Kidney (tissue), 14 donors: ENCODE results near the gene KRT13. TPM values are rescaled to one million over a fixed set of nuclear protein-coding genes. Genes with fewer than 3 reads are reported as not detected.
A peak's percentile ranks its signal among the peaks of the same experiment; 100 is the strongest.
"Not testable (repeated sequence)": the region's sequence is repeated elsewhere in the genome, so short reads cannot be mapped to it uniquely, and the experiment has no call there.

Experiments used
- DNase-seq, 5 donors: peaks; one replicate each; pipeline ENCODE4 v3.0.0-alpha.2; 2013 to 2020
- FAIRE-seq: peaks from 2 replicates; lab custom pipeline; 2012; peaks lifted over from hg19 to GRCh38; lab: Jason Lieb, UNC
- H3K27ac ChIP-seq, 2 donors: one replicate each; pipeline ENCODE4 v1.7.0; 2013; ENCODE audit warnings: low read depth in 2 of 2, low read length in 2 of 2, inconsistent platforms in 1 of 2
- H3K27me3 ChIP-seq: one replicate; pipeline ENCODE4 v1.7.1; 2013; ENCODE audit warnings: low read length, inconsistent platforms; ENCODE audit not compliant: control insufficient read depth, insufficient read depth
- H3K36me3 ChIP-seq, 3 donors: one replicate each; pipeline versions ENCODE4 v1.7.0 to v1.7.1; 2013; ENCODE audit warnings: low read length in 3 of 3, control low read depth in 1 of 3, inconsistent platforms in 1 of 3; ENCODE audit not compliant: insufficient read depth in 3 of 3, control insufficient read depth in 2 of 3
- H3K4me1 ChIP-seq, 3 donors: one replicate each; pipeline versions ENCODE4 v1.7.0 to v1.7.1; 2013; ENCODE audit warnings: low read length in 3 of 3, inconsistent platforms in 1 of 3, low read depth in 1 of 3; ENCODE audit not compliant: control insufficient read depth in 2 of 3, insufficient read depth in 2 of 3
- H3K4me3 ChIP-seq, 3 donors: one replicate each; pipeline versions ENCODE4 v1.7.0 to v1.8.1; 2013; ENCODE audit warnings: low read length in 3 of 3, control low read depth in 1 of 3, inconsistent platforms in 1 of 3
- H3K9ac ChIP-seq, 3 donors: one replicate each; pipeline versions ENCODE4 v1.7.0 to v1.7.1; 2013; ENCODE audit warnings: low read length in 3 of 3, control low read depth in 1 of 3, inconsistent platforms in 1 of 3
- H3K9me3 ChIP-seq, 3 donors: one replicate each; pipeline versions ENCODE4 v1.7.0 to v1.7.1; 2013; ENCODE audit warnings: low read length in 3 of 3, control low read depth in 1 of 3, inconsistent platforms in 1 of 3; ENCODE audit not compliant: control insufficient read depth in 2 of 3, insufficient read depth in 1 of 3
- intact Hi-C: fragments of 100-400 bp; cut with DNase I; formaldehyde crosslinking; loops from one replicate; pipeline ENCODE4 v1.11.1; 2022
- polyA plus RNA-seq: library from polyadenylated mRNA; stranded (reverse); fragments of 350-450 nt; fragmentation: Illumina TruSeq; extraction: RNeasy Lipid Tissue Mini Kit (QIAGEN cat#74804); gene quantifications from one replicate; pipeline ENCODE4 v1.2.3, GENCODE V29; 2014; ENCODE audit warnings: low read depth, low replicate concordance; ENCODE audit not compliant: insufficient read depth
- total RNA-seq: library from RNA; stranded (reverse); fragmentation: NEBNext Ultra II Directional; extraction: Animal tissue kit (Norgen Biotek cat#: 25700); gene quantifications from one replicate; pipeline ENCODE4 v1.2.1, GENCODE V29; 2021
- TF ChIP-seq, protein P1 (sequence below): IDR thresholded peaks from 3 replicates; pipeline ENCODE4 v1.5.1; 2012; ENCODE audit warnings: mild to moderate bottlenecking, moderate library complexity, borderline replicate concordance; ENCODE audit not compliant: insufficient read depth; ENCODE audit errors: extremely low read depth
- donor health status: control.
- donor health status: control.
- donor health status: control.
- donor health status: control.
- donor health status: control.
- donor health status: DM: yes; HTN: yes; CAD: no.
- donor health status: Normal renal cell carcinoma (clear cell type).

KRT13 gene
- total and polyA plus RNA-seq, 2 donors from 2014 or later, result not detected

- peak in 4 of 5 donors; percentile 76 to 90 (median 81) for DNase-seq
- peak overlapping the region in 1 of 2 donors; percentile 60 for H3K27ac ChIP-seq
Measured at GRCh38 chr17:41544491-41544892, 39.1 kb upstream of the KRT13 start.

GRCh38 chr17:41542786-41543185 lies 37.4 kb upstream of the KRT13 start:
- H3K9me3 ChIP-seq, H3K9ac ChIP-seq, H3K4me1 ChIP-seq, DNase-seq, H3K27ac ChIP-seq, H3K36me3 ChIP-seq, FAIRE-seq, H3K27me3 ChIP-seq, intact Hi-C loops, H3K4me3 ChIP-seq: not testable (repeated sequence)

More at GRCh38 chr17:41544491-41544892, 39.1 kb upstream of the KRT13 start:
- intact Hi-C loops, result no loop called here
- Histone ChIP-seq H3K27me3 (no peaks in the 10 kb centered on the region), H3K4me1 (peaks cover 0 to 12% (median 12%) of the 10 kb centered on the region in 3 donors), H3K9ac (no peak overlapping the region), H3K36me3 (no peaks in the 10 kb centered on the region), H3K4me3 (no peak overlapping the region), H3K9me3 (peaks cover 0 to 5% (median 0%) of the 10 kb centered on the region in 3 donors)
- FAIRE-seq, result no peak
- TF ChIP-seq, protein P1, sequence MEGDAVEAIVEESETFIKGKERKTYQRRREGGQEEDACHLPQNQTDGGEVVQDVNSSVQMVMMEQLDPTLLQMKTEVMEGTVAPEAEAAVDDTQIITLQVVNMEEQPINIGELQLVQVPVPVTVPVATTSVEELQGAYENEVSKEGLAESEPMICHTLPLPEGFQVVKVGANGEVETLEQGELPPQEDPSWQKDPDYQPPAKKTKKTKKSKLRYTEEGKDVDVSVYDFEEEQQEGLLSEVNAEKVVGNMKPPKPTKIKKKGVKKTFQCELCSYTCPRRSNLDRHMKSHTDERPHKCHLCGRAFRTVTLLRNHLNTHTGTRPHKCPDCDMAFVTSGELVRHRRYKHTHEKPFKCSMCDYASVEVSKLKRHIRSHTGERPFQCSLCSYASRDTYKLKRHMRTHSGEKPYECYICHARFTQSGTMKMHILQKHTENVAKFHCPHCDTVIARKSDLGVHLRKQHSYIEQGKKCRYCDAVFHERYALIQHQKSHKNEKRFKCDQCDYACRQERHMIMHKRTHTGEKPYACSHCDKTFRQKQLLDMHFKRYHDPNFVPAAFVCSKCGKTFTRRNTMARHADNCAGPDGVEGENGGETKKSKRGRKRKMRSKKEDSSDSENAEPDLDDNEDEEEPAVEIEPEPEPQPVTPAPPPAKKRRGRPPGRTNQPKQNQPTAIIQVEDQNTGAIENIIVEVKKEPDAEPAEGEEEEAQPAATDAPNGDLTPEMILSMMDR, result no peak

DNA sequence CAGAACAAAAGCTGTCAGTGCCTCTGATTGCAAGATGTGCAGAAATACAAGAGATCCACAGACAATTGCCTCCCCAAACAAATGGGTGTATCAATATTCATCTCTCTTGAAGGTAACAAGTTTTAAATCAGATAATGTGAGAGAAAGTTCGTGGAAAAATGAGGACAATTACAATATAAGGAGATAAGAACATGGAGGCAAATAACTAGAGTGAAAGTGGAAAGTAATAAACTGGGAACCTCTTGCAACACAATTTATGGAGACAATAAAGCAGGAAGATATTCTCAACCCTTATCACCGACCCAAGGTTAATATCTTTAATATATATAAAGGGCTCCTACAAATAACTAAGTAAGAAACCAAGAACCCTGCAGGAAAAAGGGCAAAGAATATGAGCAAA lies 36.9 kb upstream of the KRT13 start:
- TF ChIP-seq, protein P1, result no peak
- Histone ChIP-seq H3K27me3 (no peaks in the 10 kb centered on the region), H3K9me3 (peaks cover 0 to 5% (median 0%) of the 10 kb centered on the region in 3 donors), H3K27ac (no peak overlapping the region), H3K4me3 (no peak overlapping the region), H3K9ac (no peak overlapping the region), H3K36me3 (no peaks in the 10 kb centered on the region), H3K4me1 (peaks cover 0 to 7% (median 0%) of the 10 kb centered on the region in 3 donors)
- FAIRE-seq (no peak), DNase-seq (no peak)
- intact Hi-C loops, result no loop called here

- peaks cover 0 to 7% (median 0%) of the 10 kb centered on the region in 3 donors for H3K4me1 ChIP-seq
- TF ChIP-seq, protein P1, result no peak
- H3K9ac ChIP-seq, result no peak overlapping the region
- no peak overlapping the region for H3K4me3 ChIP-seq
- DNase-seq (no peak), FAIRE-seq (no peak)
- H3K36me3 ChIP-seq, result no peaks in the 10 kb centered on the region
- peak overlapping the region in 1 of 2 donors; percentile 37 for H3K27ac ChIP-seq
- intact Hi-C loops, result no loop called here
- no peaks in the 10 kb centered on the region for H3K27me3 ChIP-seq
- H3K9me3 ChIP-seq, result no peaks in the 10 kb centered on the region
Measured at GRCh38 chr17:41540921-41541625, 35.7 kb upstream of the KRT13 start.
